Islet precursor cell (in vitro differentiated cells): ENCODE results near the gene TBX1.

Experiments used
- DNase-seq: peaks from one replicate; pipeline ENCODE4 v3.0.0-alpha.2; 2018

The TBX1 gene

DNA sequence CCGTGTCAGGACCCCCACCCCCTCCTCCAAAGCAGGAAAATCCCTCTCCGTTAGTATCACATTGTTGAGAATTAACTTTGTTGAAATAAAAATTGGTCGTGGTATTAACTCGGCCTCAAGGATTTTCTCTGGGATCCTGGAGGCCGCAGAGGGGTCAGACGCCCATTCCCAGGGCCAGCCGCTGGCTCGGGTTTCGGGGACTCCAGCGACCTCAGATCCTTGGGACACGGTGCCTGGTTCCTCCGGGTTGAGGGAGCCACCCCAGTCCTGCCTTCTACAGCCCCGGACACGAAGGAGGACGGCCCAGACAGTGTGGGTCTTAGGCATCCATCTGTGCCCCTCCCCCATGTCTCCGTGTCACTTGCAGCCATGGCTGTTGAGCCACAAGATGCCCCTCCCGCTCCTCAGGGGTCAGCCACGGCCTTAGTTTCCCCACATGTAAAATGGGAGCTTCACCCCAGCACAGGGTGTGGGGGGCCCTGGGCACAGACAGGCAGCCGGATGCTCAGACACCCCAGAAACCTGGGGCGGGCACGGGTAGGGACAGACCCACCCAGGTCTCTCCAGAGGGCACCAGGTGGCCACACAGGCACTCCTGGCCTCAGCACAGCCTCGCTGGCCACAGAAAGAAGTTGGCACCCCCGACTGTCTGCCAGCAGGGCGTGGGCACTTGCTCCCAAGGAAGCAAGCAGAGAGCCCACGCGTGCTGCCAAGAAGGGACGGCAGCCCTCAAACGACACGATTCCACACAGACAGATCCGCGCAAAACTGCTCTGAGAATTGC is 21.7 kb upstream of the TBX1 start:
- no peak for DNase-seq

DNA sequence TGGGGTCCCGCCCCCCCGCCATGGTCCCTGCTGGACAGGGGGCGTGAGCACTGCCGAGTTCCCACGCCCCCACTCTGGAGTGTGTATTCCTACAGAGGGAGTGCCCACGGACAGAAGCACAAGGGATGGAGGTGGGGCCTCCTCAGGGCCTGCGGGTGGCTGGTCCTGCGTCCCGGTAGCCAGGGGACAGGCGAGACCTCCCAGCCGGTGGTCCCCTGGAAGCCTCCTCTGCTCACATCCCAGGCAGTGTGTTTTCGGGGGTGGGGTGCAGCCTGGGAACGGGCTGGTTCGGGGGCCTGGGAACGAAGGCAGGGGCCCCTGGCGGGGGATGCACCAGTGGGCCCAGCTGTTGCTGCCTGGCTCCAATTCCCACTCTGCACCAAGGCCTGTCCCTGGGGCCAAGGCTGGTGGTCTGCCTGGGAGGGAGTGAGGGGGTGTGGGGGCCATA is 21.1 kb upstream of the TBX1 start:
- no peak for DNase-seq

DNA sequence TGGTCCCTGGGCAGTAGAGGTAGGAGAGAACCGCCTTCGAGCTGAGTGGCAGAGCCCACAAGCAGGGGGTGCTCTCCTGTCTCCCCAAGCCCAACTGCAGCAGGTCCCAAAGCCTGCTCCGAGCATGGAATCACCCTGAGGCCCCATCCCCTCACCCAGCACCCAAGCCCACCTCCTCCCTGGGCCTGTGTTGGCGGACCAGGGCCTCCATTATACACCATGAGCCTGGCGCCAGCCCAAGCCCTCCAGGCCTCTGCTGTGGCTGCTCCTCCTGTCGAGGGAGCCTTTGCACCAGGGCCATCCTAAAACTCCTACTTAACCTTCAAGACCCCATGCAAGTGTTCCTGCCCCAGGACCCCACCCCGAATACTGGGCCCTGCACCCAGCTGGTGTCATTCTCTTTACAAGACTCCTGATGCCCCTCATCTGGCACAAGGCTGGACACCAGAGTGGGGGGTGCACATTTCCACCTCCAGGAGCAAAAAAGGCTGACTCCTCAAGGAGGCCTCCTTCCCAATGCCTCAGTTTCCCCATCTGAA is 20.6 kb upstream of the TBX1 start:
- no peak for DNase-seq

DNA sequence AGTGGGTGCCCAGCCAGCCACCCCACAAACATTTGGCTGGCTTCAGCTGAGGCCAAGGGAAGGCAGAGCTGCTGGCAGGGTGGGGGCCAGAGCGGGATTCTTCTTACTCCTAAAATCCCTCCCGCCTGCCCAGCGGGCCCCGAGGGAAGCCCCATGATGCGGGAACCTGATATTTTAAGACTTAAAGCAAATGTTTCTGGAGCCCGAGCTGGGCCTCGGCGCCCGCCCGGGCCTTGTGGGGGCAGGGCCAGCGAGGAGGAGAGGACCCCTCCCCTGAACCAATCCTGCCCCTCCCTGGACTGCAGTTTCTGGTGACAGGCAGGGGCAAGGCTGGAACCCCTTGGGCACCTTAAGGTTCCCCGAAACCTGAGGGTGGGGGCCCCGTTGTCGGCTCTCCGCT is 20.0 kb upstream of the TBX1 start:
- DNase-seq = no peak

DNA sequence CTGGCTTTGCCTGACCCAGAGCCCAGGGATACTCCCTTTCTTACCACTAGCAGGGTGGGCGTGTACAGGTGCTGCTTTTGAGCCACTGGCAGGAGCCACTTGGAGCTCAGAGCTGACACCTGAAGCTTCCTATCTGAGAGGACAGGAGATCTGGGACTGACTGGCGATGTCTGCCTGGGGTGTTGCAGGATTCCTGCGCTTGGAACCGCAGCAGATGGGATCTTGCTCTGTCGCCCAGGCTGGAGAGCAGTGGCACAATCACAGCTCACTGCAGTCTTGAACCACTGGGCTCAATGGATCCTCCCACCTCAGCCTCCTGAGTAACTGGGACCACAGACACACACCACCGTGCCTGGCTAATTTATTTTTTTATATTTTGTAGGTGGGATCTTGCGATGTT is 19.5 kb upstream of the TBX1 start:
- DNase-seq = no peak

DNA sequence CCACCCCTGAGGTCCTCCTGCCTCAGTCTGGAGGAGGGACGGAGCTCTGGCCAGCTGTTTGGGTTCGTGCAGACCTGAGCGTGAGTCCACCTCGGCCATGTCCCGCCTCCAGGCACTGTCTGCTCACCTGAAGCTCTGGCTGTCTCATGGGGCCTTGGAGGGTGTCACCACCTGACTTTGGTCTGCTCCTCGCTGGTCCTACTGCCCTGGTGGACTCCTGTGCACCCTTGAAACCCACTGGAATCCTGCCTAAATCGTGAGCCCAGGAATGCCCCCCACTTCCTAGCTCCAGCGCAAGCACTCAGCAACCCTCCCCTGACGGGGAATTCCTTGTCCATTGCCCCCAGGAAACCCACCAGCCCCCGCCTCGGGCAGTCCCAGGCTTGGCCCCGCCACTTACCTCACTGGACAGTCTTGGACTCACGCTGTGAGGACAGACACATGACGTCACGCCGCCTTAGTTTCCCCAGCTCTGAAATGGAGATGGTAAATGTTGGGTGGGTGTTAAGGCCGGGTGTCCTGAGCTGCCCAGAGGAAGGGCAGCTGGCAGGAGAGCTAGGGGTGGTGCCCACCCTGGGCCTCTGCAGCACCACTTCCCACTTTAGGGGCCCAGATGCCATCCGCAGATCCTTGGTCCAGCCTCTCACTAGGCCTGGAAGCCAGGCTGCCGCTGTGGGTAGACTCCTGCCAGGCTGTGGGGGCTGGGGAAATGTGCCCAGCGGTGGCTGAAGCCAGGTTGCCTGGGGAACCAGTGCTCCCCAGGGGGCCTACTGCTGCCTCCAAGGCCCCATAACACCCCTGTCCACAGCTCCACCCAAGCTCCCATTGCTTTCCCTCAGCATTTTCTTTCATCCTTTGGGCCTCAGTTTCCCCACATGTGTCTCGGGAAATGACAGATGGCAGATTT is 18.2 kb upstream of the TBX1 start:
- DNase-seq = no peak

DNA sequence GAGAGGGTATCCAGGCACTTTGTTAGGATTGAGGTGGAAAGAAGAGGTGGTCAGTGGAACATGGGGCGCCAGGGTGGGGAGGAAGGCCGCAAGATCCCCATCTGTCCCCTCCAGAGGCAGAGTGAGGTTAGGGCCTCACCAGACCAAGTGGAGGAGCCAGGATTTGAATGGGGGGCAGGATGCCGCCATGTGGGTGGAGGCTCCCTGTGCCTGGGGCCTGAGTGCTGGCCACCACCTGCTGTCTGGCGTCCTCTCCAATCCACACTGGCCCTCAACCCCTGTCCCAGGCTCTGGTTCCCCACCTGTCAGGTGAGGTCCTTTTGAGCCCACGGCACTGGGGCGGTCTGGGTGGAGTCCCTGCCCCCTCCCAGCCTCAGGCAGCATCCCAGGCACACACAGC is 17.5 kb upstream of the TBX1 start:
- no peak for DNase-seq

DNA sequence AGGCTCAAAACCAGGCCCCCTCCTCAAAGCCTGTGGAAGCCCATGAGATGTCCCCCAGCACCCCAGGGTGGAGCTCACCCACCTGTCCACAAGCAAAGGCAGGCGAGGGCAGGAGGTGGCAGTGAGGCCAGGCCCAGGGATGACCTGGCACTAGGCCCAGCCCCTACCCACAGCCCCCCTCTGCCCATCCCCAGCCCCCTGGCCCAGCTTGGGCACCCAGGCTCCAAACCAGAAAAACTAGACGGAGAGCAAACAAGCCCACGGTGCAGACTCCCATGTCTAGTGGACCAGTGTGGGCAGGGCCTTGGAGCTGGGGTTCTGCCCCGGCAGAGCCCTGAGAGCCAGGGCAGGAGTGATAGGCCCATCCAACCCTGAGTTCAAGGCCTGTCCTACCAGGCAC is 16.9 kb upstream of the TBX1 start:
- DNase-seq = no peak

DNA sequence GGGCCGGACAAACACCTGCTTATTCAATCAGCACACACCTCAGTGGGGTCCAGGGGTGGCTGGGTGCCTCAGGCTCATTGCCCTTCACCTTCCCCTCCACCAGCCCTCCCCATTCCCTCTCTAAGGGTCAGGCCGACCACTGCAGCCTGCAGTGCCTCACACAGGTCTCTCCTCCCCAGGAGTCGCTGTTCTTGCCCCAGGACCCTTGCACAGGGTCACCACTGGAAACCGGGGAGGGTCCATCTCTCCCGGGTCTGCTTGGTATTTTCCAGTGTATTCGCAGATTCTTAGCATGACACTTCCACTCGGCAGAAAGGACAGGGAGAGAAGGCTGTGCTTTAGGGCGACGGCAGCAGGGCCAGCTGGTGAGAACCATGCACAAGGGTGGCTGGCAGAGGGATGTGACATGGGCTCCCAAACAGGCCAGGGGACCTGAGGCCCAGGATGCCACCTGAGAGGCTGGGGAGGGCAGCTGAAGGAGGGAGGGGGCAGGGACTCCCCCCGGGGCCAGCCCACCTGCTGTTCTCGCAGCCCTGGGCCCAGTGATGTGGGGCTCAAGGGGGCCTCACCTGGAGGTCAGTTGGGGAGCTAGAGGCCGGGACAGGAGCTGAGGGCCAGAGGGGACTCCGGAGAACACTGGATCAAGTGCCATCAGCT is 16.1 kb upstream of the TBX1 start:
- DNase-seq = no peak

DNA sequence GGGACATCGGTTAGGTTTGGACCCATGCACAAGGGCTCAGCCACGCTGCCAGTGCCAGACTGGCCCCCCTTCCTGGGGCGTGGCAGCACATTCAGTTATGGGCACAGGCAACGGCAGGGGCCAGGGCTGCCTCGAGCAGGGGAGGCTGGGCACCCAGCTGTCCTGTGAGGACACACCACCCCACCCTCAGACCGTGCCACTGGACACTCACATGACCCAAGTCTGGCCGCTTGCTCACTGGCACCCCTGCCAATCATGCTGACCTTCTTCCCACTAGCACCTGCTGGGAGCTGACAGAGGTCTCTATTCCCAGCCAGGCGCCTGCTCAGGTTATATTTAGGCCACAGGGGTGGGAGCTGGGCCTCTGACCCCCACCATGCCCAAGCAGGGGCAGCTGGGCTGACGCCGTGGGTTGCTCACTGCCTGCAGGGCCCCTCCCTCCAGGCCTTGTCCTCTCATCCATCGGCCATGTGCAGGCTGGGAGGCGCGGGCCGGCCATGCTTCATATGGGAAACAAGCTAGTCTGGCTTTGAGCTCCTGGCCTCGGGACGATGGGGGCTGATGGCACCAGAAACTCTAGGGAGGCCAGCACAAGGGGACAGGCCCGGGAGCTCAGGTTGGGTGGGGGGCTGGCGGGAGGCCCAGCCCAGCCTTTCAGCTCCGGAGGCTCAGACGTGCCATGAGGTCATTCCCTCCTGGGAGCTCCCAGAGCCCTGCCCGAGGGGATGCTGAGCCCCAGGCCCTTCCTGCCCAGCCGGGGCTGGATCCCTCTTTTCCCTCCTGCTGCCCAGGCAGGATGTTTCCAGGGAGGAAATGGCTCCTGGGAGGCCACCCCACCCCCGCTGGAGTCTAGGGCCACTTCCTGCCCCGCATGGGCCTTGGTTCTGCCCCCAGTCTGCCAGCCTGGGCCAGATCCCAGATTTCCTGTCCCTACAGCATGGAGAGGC is 15.2 kb upstream of the TBX1 start:
- DNase-seq = no peak

DNA sequence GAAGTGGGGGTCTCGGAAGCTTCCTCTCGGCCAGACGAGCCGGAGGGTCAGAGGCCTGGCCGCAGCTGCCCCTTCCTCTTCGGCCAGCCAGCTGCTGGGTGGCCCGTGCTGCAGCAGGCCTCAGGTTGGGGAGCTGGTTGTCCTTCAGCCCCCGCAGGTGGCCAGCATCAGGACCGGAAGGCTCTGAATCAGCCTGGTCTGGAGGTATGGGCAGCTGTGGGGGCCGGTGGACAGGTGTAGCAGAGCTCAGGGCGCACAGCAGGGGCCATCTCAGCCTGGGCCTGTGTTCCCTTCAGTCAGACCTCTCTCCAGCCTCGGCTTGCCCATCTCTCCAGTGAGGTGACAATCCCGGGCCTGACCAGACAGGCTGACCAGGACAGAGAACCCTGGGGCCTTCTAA is 13.9 kb upstream of the TBX1 start:
- DNase-seq = no peak

DNA sequence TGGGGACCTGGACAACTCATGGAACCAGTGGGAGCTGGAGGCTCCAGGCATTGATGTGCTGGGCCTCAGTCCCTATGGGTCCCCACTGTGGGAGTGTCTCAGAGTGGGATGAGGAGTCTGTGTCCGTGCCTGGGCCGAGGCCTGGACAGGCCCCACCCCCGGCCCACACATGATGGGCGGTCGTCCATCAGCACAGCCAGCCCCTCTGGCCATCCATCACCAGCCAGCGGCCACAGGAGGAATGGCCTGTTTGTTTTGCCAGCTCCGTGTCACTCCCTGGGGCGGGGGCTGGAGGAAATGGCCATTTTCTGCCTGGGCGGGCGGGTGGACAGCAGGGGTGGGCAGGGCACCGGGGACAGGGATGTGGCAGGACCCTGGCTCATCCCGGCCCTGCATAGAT is 13.0 kb upstream of the TBX1 start:
- DNase-seq = no peak

DNA sequence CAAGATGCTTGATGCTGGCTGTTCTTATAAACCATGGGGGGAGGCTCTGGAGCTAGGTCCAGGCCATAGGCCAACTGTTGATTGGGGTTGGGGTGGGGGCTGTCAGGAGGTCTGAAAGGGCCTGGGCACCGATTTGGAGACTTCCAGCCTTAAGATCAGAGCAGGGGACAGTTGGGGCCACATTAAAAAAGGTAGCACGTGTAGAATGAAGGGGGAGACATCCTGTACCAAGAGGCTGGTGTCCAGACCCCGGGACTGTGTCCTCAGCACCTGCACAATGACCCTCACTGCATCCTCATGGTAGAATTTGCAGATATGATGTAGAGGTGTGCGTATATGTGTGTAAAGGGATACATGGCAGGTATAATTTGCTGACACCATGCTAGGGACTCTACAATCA is 12.4 kb upstream of the TBX1 start:
- no peak for DNase-seq

DNA sequence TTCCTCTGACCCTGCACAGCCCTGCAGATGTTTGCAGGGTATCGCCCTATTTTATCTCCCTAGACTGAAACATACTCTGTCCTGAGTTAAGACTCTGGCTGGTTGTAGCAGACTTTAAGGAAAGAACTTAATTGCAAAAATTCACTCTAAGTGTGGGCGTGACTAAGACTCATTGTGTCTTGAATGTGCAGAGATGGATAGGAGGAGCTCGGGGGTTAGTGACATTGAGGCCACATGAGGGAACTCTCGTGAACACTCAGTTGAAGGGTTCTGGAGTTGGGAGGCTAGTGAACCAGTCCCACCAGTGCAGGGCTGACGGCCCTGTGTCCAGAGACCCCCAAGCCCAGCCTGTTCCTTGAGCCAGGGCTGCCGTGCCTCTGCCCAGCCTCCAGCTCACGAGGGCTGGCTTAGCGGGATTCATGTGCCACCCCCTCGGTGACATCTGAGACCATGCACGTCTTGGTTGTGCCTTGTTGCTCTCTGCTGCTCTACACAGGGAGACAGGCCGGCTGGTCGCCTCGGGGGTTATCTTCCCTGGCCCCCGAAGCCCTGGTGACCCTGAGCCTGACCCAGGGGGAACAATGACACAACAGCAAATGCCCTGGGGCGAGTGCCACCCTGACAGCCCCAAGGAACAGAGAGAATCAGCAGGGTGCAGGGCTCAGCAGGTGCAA is 11.4 kb upstream of the TBX1 start:
- DNase-seq = no peak

DNA sequence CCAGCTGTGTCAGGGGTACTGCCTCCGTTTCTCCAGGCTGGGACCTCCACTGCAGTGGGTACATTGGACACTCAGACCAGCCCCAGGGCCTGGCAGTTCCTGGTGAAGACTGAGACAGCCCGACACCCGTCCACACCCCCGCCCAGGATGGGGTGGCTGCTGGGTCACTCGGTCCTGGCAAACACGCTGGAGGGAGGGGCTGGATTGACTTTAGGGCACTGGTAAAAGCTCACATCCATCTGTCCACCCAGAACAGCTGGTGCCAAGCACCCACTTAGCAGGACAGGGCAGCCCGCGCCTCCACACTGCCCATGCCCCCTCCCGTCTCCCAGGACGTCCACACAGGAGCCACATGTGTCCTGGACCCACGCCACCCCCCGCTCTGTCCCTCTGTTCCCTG is 10.7 kb upstream of the TBX1 start:
- no peak for DNase-seq

DNA sequence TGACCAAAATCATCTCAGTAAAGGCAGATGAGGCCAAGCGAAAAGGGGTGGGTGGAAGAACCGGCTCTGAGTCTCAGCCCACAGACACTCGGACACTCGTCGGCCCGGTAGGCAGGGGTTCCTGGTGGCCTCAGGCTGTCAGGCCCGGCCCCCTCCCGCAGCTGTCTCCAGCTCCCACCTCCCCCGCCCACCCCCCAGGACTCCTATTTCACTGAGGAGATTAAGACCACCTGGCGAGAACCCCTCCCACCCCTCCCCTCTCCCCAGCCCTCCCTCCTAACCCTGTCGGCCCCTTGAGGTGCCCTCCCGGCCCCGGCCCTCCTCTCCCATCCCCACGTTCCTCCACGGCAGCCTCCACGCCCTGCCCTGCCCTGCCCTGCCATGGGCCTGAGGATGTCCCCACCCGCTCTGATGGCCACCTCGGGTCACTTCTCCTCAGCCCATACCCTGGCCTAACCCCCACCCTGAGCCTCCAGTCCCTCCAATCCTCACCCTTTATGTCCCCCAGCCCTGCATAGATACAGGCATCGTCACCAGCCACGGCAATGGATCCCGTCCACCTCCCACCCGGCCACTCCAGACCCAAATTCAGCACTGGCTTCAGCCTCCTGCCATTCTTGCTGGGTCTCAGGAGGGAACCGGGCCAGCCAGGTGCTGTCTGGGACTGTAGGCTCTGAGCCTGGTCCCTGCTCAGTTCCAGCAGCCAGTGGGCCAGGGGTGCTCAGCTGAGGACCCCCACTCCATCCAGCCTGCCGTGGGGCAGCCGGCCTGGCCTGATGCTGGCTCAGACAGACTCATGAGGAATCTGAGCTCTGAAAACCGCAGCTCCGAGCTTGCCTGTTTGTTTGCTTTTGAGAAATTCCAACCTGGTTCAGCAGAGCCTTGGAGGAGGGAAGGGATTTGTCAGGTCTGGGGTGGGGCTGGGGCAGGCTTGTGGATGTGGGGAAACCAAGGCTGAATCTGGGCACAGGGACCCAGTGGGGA is 9.8 kb upstream of the TBX1 start:
- no peak for DNase-seq

DNA sequence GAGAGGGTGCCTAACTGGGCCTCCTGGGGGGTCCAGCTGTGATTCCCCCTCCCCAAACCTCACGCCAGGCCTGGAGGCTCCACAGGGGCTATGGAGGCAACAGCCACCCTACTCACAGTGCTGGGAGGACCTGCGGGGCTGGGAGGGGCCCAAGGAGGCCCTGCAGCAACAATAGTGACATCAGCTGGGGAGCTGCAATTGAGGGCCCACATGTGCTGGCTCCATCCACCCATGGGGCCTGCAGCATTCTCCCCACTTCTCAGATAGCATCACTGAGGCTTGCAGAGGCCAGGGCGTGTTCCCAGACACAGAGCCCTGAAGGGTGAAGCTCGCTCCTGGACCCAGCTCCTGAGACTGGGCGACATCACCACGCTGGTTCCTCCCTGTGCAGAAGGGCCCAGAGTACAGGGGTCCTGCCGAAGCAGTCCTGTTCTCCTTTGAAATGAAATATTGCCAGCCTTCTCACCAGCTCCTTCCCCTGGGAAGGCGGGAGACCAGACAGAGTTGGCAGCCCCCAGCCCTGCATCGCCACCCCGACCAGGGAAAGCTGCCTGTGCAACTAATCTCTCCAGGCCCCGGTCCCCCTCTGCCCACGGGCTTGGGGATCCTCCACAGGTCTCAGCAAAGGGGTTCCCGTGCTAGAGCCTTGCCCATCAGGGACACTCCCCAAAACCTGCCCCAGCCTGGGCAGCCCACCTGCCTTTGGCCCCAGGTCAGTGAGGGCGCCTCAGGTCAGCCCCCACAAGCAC is 8.9 kb upstream of the TBX1 start:
- DNase-seq = no peak

DNA sequence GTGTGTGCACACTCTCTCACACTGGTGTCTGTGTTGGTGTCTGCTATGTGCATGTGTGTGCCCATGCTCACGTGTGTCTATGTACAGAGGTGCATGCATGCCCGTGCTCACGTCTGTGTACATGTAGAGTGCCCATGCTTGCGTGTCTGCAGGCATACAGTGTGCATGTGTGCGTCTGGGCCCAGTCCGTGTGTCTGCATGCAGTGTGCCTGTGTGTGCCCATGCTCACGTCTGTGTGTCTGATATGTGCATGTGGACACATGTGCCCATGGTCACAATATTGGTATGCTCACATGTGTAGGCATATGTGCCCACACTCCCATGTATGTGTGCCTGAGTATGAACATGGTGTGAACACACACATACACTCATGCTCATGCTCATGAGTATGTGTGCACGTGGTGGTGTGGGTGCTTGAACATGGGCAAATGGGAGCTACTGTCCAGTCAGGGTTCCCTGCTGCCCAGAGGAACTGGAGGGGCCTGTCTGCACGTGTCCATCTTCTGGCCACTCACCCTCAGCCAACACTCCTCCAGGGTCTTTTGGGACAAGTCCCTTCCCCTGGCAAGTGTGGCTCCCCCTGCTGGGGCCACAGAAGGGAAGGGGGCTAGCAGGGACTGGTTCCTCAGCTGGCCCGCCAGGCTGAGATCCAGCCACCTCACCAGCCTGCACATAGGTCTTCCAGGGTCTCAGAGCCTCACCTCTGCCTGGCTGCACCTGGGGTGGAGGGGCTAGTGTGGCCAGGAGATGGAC is 7.3 kb upstream of the TBX1 start:
- no peak for DNase-seq
